Stimulated activated CD4-positive, alpha-beta T cell treated with anti-CD3 and anti-CD28 coated beads, Interleukin-4, amount 100 ng/mL, for 1 hour (primary cell): ENCODE data around the gene ZSCAN5A.
"Not testable (repeated sequence)": the region's sequence is repeated elsewhere in the genome, so short reads cannot be mapped to it uniquely, and the experiment has no call there.

Experiments used
- DNase-seq: peaks from one replicate; pipeline ENCODE4 v3.0.0-alpha.2; 2020

The ZSCAN5A gene

GRCh38 chr19:56314381-56315076 is at the start of gene ZSCAN5A:
Gene ZSCAN5A, minus strand, starts transcription at chr19:56314839. Its CDS starts 89,793 bp downstream, at chr19:56225046.
- DNase-seq: peak; percentile 98

- DNase-seq: no peak
These were observed 46.2 kb upstream of the ZSCAN5A start for GRCh38 chr19:56360841-56361240.

GRCh38 chr19:56356944-56357343 is 42.3 kb upstream of the ZSCAN5A start:
- DNase-seq: no peak

- DNase-seq: no peak
These were observed 40.9 kb upstream of the ZSCAN5A start for GRCh38 chr19:56355517-56355916.

GRCh38 chr19:56351208-56351607 is 36.6 kb upstream of the ZSCAN5A start:
- DNase-seq: no peak

- peak; percentile 34 for DNase-seq
These were observed 35.9 kb upstream of the ZSCAN5A start for GRCh38 chr19:56350416-56351045.

GRCh38 chr19:56348289-56348877 is 33.7 kb upstream of the ZSCAN5A start:
- no peak for DNase-seq

- DNase-seq: no peak
These were observed 32.6 kb upstream of the ZSCAN5A start for GRCh38 chr19:56347163-56347778.

GRCh38 chr19:56341948-56342347 is 27.3 kb upstream of the ZSCAN5A start:
- DNase-seq: no peak

GRCh38 chr19:56339031-56339430 is 24.4 kb upstream of the ZSCAN5A start:
- not testable (repeated sequence) for DNase-seq

- not testable (repeated sequence) for DNase-seq
These were observed 22.4 kb upstream of the ZSCAN5A start for GRCh38 chr19:56337077-56337476.

GRCh38 chr19:56335371-56335770 is 20.7 kb upstream of the ZSCAN5A start:
- DNase-seq: not testable (repeated sequence)

- DNase-seq: peak; percentile 7
These were observed 18.9 kb upstream of the ZSCAN5A start for GRCh38 chr19:56333506-56333905.

- no peak for DNase-seq
These were observed 18.1 kb upstream of the ZSCAN5A start for GRCh38 chr19:56332695-56333094.

GRCh38 chr19:56324436-56324835 is 9.8 kb upstream of the ZSCAN5A start:
- DNase-seq: no peak

- DNase-seq: no peak
These were observed 7.4 kb upstream of the ZSCAN5A start for GRCh38 chr19:56321989-56322440.

- DNase-seq: no peak
These were observed 6.8 kb upstream of the ZSCAN5A start for GRCh38 chr19:56321254-56321988.

- no peak for DNase-seq
These were observed 5.4 kb upstream of the ZSCAN5A start for GRCh38 chr19:56319991-56320390.

GRCh38 chr19:56317749-56318148 is 3.1 kb upstream of the ZSCAN5A start:
- DNase-seq: no peak

- DNase-seq: no peak
These were observed 2.1 kb upstream of the ZSCAN5A start for GRCh38 chr19:56316728-56317127.

- peak; percentile 85 for DNase-seq
These were observed 614 bp upstream of the ZSCAN5A start for GRCh38 chr19:56315077-56315828.

GRCh38 chr19:56314018-56314380 is 640 bp downstream of the ZSCAN5A start:
- no peak for DNase-seq
